H1 (cell line): ENCODE measurements around the gene CTSH.

Source experiments
- BRCA1 ChIP-seq: IDR thresholded peaks from 2 replicates; pipeline ENCODE4 v1.6.1; 2012; ENCODE audit warnings: low read depth, low read length, improper control_type of control experiment
- CEBPB ChIP-seq: IDR thresholded peaks from 2 replicates; pipeline ENCODE4 v1.6.1; 2012; ENCODE audit warnings: low read depth, low read length
- CHD1 ChIP-seq: IDR thresholded peaks from 2 replicates; pipeline ENCODE4 v1.6.1; 2012; ENCODE audit warnings: low read depth, low read length, improper control_type of control experiment
- E2F6 ChIP-seq: IDR thresholded peaks from 2 replicates; pipeline ENCODE4 v1.6.1; 2012; ENCODE audit warnings: inconsistent platforms
- EGR1 ChIP-seq: IDR thresholded peaks from 2 replicates; pipeline ENCODE4 v1.6.1; 2011; ENCODE audit warnings: low read depth, low read length, borderline replicate concordance
- EP300 ChIP-seq, 2 experiments: IDR thresholded peaks; 1 replicate in 1 of 2; 2 replicates in 1 of 2; pipeline ENCODE4 v1.6.1; 2011 to 2012; ENCODE audit warnings: low read depth in 2 of 2, low read length in 2 of 2, mild to moderate bottlenecking in 2 of 2, borderline replicate concordance in 1 of 2, inconsistent platforms in 1 of 2, moderate library complexity in 1 of 2
- EZH2 ChIP-seq: fragments of 200-600 bp; sonication (generic); IDR thresholded peaks from 2 replicates; pipeline ENCODE4 v1.7.1; 2012; ENCODE audit warnings: low read depth, mild to moderate bottlenecking, moderate library complexity, low read length, inconsistent platforms; ENCODE audit not compliant: severe bottlenecking
- GABPA ChIP-seq: IDR thresholded peaks from 2 replicates; pipeline ENCODE4 v1.6.1; 2011; ENCODE audit warnings: mild to moderate bottlenecking, low read length, moderate library complexity, borderline replicate concordance; ENCODE audit not compliant: insufficient read depth
- RFX5 ChIP-seq: IDR thresholded peaks from 2 replicates; pipeline ENCODE4 v1.6.1; 2011; ENCODE audit warnings: low read depth, low read length, improper control_type of control experiment, borderline replicate concordance
- RNF2 ChIP-seq: fragments of 200-900, 300-1000 bp; sonication (generic); IDR thresholded peaks from 2 replicates; pipeline ENCODE4 v1.7.1; 2016; ENCODE audit warnings: borderline replicate concordance, low read depth, mild to moderate bottlenecking, antibody characterized with exemption, low read length; ENCODE audit not compliant: poor library complexity, severe bottlenecking; ENCODE audit errors: missing control alignments
- USF2 ChIP-seq: IDR thresholded peaks from 2 replicates; pipeline ENCODE4 v1.6.1; 2011; ENCODE audit warnings: low read length, improper control_type of control experiment
- ZNF274 ChIP-seq: IDR thresholded peaks from 2 replicates; pipeline ENCODE4 v1.7.0; 2012; ENCODE audit warnings: low read length, borderline replicate concordance; ENCODE audit errors: extremely low read depth
- TF ChIP-seq, protein P1 (sequence below), 3 experiments: IDR thresholded peaks; 1 replicate in 2 of 3; 2 replicates in 1 of 3; pipeline versions ENCODE4 v1.5.1 to v1.6.1; 2011; ENCODE audit warnings: low read length in 3 of 3, mild to moderate bottlenecking in 3 of 3, inconsistent platforms in 2 of 3, low read depth in 1 of 3, moderate library complexity in 1 of 3; ENCODE audit not compliant: insufficient read depth in 1 of 3; ENCODE audit errors: control extremely low read depth in 1 of 3

GRCh38 chr15:78923015-78923414 lies 21.8 kb downstream of the CTSH start:
- TF ChIP-seq CHD1 = no peak
- TF ChIP-seq, protein P1, sequence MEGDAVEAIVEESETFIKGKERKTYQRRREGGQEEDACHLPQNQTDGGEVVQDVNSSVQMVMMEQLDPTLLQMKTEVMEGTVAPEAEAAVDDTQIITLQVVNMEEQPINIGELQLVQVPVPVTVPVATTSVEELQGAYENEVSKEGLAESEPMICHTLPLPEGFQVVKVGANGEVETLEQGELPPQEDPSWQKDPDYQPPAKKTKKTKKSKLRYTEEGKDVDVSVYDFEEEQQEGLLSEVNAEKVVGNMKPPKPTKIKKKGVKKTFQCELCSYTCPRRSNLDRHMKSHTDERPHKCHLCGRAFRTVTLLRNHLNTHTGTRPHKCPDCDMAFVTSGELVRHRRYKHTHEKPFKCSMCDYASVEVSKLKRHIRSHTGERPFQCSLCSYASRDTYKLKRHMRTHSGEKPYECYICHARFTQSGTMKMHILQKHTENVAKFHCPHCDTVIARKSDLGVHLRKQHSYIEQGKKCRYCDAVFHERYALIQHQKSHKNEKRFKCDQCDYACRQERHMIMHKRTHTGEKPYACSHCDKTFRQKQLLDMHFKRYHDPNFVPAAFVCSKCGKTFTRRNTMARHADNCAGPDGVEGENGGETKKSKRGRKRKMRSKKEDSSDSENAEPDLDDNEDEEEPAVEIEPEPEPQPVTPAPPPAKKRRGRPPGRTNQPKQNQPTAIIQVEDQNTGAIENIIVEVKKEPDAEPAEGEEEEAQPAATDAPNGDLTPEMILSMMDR (IDR thresholded peaks at IDR 0.05; ENCODE audit: control extremely low read depth in 1 of 3, insufficient read depth in 1 of 3, low read depth in 1 of 3, low read length in 3 of 3) = no peak
- no peak for TF ChIP-seq E2F6
- TF ChIP-seq EGR1 = no peak
- no peak for TF ChIP-seq RNF2
- no peak for TF ChIP-seq RFX5
- TF ChIP-seq ZNF274 = no peak
- TF ChIP-seq USF2 = no peak
- TF ChIP-seq CEBPB = no peak
- TF ChIP-seq BRCA1 = no peak
- TF ChIP-seq GABPA = no peak
- TF ChIP-seq EZH2 = no peak
- TF ChIP-seq EP300 (IDR thresholded peaks at IDR 0.05; ENCODE audit: borderline replicate concordance in 1 of 2, low read depth in 2 of 2, low read length in 2 of 2) = no peak
